Ecto neural progenitor cell (in vitro differentiated cells): ENCODE measurements around the gene MTNR1B.

Experiments used
- DNase-seq: peaks from one replicate; pipeline ENCODE4 v3.0.0-alpha.2; 2018; ENCODE audit warnings: low spot score

The MTNR1B gene

DNA sequence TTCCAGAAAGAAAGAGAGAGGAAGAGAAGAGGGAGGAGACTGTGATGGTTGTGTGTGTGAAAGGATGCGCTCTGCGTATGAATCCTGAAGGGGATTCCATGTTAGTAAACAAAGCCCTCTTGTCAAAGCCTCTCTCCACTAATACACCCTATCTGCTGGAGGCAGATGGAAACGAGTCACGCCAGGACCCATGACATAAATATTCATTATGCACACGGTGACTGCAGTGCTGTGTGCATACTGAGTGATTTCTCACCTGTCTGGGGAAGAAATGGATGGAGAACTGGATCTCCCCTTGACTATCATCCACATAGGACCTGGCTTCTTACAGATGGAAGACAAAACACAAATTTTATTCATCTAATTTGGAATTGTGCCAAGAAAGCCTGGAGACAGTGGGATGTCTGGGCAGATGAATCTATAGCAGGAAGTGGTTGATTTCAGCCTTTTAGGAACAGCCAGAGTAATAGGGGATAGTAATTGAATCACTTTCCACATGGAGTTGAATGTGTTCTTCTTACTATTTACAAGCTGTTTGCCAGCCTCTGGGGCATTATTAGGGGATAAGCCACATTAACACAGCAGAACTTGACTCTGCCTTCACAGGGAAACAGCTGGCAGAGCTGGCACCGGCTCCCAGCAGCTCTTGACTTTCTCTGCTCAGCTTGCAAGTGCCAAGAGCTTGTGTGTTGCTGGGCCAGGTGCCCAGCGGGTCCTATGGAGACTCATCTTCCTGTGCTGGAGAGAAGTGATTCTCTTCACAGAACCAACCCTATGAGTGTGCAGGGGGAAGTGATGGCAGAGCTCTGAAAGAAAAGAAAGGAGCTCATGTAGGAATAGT is 9.0 kb downstream of the MTNR1B start:
- no peak for DNase-seq

DNA sequence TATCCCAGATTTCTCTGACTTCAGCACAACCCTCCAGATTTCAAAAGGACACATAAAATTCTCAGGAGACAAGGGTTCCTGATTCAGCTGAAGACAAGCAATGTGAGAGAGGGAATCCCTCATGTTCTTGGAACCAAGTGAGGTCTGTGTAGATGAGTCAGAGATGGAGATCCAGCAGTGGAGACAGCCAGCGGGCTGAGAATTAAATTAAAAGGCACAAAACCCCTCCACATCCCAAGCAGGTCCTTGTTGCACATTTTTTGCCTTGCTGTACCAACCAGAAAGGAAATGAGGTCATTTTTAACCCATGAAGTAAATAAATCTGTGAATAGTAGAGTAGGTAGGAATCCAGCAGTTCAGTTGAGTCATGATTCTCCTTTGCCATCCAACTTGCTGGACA is 9.7 kb downstream of the MTNR1B start:
- no peak for DNase-seq

DNA sequence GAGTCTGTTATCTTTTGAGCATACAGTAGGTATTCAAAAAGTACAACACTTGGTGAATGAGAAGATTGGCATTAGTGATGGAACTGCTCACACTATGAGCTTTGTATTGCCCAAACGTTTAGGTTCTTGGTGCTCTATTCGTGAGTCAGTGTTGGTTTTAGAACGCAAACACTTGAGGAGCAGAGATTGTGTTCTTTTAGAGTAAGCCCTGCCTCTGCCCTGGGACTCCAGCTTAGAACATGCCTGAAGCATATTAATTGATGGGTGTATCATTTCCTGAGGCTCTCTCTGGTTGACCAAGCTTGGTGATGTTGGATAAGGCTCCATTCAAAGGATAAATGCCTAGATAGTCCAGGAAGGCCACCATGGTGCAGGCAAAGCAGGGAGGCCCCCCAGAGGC is 10.9 kb downstream of the MTNR1B start:
- DNase-seq = no peak

DNA sequence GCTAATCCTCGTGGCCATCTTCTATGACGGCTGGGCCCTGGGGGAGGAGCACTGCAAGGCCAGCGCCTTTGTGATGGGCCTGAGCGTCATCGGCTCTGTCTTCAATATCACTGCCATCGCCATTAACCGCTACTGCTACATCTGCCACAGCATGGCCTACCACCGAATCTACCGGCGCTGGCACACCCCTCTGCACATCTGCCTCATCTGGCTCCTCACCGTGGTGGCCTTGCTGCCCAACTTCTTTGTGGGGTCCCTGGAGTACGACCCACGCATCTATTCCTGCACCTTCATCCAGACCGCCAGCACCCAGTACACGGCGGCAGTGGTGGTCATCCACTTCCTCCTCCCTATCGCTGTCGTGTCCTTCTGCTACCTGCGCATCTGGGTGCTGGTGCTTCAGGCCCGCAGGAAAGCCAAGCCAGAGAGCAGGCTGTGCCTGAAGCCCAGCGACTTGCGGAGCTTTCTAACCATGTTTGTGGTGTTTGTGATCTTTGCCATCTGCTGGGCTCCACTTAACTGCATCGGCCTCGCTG is 12.1 kb downstream of the MTNR1B start:
- DNase-seq = no peak

DNA sequence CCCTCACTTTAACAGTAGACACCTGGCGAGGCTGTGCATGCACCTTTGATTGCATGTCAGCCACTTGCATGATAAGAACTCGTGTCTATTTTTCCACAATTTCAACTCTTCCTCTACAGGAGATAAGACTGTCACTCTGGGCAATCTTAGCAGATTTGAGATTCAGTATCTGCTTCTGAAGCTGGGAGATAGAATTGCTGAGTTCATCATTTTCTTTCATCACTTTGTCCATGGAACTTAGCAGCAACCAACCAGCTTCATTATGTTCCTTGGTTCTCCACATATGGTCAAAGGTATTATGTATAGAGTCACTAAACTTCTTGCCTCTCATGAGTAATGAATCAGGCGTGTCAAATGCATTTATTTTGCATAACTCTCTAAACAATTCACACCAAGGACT is 17.1 kb downstream of the MTNR1B start:
- no peak for DNase-seq

DNA sequence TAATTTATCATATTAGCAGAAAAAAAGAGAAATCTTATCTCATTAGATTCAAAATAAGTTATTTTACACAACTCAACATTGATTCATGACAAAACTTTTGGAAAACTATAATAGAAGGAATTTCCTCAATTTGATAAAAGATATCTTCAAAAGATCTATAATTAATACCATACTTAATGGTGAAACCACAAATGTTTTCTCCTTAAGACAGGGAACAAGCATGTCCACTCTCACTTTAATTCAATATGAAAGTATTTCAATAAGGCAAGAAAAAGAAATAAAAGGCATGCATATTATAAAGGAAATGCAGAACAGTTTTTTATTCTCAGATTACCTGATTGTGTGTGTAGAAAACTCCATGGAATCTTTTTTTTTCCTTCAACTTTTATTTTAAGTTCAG is 23.6 kb downstream of the MTNR1B start:
- DNase-seq = no peak

DNA sequence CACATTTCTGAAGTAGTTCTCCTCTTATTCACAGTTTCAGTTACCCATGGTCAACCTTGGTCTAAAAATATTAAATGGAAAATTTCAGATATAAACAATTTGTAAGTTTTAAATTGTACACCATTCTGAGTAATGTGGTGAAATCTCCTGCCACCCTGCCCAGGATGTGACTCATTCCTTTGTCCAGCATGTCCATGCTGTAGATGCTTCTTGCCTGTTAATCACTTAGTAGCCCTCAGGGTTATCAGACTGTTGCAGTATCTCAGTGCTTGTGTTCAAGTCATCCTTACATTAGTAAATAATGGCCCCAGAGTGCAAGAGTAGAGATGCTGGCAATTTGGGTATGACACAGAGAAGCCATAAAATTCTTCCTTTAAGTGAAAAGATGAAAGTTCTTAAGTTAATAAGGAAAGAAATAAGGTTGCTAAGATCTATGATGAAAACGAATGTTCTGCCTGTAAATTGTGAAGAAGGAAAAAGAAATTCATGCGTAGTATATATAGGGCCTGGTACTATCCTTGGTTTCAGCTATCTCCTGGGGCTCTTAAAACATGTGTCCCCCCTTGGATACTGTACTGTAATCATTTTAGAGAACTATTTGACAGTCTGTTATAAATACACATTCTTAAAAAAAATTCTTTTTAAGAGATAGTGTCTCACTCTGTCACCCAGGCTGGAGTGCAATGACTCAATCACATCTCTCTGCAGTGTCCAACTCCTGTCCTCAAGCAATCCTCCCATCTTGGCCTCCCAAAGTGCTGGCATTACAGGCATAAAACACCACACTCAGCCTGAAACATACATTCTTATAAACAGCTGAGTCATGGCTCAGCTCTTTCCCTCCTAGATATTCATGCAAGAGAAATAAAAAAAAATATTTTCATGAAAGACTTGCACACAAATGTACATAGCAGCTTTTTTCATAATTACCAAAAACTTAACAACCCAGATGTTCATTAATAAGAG is 31.3 kb downstream of the MTNR1B start:
- DNase-seq = no peak

DNA sequence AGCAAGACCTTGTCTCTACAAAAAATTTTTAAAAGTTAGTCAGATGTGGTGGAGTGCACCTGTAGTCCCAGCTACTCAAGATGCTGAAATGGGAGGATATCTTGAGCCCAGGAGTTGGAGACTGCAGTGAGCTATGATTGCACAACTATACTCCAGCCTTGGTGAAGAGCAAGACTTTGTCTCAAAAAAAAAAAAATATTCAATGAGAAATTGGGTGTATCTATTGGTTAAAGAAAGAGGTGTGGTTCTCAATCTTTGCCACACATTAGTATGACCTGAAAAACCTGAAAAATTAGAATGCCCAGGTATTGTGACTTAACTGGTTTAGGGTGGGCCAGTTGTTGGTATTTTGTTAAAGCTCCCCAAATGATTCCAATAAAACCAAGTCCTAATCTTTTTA is 32.4 kb downstream of the MTNR1B start:
- DNase-seq = no peak

DNA sequence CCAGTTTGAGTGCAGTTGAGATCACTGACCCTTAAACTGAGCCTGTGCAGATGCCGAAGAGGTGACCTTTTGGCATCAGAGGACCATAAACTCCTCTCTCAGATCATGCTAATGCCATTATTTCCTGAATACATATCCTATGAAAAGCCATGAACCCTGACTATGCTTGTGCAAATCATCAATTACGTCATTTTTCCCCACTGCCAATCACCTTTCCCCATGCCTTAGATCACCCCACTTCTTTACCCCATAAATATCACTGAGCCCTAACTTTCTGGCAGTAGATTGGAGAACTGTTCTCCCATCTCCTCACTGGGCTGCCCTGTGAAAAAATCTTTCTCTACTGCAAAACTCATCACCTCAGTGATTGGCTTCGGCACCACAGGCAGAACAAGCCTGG is 32.9 kb downstream of the MTNR1B start:
- no peak for DNase-seq

DNA sequence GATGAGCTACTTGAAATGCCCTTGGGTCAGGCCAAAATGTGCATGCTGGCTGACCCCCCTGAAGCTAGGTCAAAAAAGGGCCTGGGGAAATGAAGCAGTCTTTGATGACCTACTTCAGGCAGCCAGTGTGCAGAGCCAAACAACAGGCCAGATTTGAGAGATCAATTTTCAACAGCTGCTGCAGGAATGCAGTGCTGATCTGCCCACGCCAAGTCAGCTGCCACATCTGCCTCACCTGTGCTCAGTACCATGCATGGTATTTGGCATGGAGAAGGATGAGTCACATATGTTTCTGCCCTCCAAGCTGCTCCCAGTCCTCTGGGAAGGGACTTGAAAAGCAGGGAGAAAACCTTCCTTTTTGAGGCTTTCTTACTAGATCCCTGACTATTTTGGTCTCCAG is 35.8 kb downstream of the MTNR1B start:
- DNase-seq = no peak

DNA sequence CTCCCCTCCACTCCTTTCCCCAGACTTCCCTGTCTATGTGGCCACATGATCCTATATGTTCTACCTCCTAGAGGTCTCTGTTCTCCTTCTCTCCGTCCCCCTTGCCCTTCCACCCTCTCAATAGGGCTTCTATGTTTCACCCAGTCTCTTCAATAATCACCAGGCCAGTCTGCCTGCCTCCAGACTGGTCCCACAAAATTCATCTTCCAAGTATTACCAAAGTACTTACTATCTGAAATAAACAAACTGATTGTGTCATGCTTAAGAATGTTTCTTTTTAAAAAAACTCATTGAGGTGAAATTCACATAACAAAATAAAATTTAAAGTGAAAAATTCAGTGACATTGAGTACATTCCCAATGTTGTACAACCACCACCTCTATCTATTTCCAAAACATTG is 44.2 kb downstream of the MTNR1B start:
- no peak for DNase-seq

DNA sequence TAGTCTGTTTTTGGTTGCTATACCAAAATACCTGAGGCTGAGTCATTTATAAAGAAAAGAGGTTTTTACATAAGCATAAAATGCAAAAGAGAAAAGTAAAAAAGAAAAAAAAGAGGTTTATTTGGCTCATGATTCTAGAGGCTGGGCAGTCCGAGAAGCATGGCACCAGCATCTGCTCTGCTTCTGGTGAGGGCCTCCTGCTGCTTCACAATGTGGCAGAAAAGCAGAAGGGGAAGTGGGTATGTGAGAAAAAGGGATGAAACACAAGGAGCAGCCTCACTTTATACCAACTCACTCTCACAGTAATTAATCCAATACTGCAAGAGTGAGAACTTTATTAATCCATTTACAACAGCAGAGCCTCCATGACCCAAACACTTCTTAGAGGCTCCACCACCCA is 47.1 kb downstream of the MTNR1B start:
- no peak for DNase-seq

DNA sequence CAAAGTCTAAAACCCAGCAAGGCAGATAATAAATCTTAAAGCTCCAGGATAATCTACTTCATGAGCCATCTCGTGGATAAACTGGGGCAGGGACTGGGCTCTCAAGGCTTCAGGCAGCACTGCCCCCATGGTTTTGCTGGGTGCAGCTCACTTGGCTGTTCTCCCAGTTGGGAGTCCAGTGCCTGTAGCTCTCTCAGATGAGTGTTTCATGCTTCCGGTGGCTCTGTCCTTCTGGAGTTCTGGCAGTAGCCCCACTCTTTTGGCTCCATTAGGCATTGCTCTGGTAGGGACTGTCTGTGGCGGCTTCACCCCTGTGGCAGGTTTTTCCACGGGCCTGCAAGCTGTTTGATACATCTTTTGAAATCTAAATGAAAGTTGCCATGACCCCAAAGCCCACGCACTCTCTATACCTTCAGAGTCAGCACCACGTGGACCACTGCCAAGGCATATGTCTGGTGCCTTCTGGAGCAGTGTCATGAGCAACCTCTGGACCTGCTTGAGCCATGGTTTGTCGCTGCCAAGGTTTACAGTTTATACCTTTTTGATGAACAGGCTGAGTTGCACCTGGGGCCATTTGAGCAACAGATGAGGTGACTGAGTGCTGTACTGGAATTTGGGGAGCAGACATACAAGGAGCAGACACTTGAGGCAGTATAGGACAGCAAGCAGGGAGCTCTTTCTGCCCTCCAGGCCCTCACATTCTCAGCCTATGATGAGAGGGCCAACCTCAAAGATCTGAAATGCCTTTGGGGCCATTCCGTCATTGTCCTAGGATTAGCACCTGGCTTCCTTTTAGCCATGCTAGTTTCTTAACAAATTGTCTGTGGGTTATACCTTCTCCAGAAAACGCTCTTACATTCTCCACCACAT is 48.6 kb downstream of the MTNR1B start:
- no peak for DNase-seq

DNA sequence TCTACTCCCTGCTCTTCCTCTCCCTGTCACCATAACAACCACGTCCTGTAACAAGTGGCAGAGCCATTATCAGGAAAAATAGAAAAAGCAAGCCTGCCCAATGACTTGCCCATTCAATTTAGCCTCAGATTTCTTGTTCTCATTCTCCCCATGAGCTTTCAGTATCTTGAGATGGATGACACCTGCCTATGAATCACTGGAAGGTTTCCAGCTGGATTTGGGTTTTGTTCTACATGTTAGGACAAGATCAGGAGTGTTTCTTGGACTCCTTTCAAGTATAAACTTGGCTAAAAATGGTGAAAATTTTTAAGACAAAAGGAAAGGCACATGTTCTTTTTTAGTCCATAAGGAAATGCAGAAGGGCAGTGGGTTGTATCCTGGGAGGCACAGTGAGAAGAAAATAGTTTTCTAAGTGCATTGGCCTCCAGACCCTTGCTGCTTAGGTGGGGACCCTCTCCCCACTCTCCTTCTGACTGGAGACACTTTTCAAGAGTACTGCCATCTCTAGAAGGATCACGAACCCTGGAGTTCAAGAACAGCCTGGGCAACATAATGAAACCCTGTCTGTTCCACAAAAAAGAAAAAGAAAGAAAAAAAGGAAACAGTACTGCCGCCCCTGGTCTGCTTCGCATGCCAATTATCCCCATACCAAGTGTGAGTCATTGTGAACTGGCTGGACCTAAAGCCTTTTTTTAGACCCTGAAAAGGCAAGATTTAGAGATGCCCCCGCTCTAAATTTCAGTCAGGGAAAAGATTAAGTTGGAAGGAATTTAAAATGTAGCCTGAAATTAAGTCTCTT is 51.0 kb downstream of the MTNR1B start:
- DNase-seq = no peak

DNA sequence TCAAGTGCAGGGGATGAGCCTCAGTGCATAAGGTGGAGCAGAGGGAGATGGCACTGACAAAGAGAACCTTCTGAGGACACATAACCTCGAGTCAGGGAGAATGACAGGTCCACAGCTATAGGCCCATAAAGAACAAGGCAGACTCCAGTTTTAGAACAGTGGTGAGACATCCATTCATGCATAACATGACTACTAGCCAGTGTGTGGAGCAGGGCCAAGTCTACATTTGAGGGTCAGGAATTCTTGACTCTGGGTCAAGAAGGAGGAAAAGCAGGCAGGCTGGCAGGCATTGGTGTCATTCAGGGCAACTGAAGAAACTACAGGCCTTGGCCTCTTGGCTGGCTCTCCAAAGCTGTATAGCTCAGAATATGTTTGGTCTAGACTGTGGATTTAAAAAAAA is 54.9 kb downstream of the MTNR1B start:
- no peak for DNase-seq

DNA sequence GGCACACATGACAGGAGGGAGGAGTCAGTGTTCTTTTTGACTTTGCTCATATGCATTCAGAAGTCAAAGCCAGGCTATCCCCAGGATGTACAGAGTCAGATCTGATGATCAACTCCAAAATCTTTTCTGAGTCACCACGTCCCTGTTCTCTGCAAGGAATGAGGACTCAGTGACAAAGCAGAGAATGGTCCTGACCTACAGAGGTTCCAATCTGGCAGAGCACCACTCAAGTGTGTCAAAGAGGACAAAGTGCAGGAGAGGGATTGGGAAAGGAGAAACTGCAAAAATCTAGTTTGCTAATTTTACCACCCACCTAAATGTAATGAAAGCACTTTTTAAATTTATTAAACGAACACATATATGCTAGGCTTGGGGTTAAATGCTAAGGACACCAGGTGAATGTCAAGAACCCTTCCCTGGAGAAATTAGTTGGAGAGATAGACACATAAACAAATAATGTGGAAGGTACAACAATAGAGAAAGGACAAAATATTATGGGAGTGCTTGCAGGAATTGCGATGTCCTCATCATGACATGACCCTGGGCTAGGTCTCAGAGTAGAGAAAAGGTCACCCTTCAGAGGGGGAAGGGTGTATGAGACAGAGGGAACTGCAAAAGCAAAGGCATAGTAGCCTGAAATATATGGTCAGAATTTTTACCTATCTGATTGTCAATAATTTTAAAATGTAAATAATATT is 56.3 kb downstream of the MTNR1B start:
- DNase-seq = no peak

DNA sequence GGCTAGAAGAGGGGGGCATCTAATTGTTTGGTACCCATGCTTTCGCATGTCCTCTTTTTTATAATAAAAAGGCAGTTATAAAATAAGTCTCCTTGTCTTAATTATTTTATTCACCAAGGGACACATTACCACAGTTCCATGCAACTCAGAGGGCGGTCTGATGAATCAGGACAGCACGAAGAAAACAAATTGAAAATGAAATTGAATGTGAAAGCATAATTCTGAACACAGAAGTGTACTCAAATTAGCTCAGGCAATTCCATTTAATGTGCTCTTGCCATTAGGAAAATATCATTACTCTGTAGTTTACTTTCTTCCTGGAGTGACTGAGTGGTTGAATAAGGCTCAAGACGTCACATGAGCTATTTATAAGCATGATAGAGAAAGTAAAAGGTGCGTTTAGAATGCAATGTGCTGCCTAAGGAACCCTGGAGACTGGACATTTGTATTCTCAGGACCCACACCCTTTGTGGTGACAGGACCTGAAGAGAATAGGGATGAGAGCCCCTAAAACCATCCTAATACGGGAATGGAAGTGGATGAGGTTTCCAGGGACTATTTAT is 59.6 kb downstream of the MTNR1B start:
- no peak for DNase-seq

DNA sequence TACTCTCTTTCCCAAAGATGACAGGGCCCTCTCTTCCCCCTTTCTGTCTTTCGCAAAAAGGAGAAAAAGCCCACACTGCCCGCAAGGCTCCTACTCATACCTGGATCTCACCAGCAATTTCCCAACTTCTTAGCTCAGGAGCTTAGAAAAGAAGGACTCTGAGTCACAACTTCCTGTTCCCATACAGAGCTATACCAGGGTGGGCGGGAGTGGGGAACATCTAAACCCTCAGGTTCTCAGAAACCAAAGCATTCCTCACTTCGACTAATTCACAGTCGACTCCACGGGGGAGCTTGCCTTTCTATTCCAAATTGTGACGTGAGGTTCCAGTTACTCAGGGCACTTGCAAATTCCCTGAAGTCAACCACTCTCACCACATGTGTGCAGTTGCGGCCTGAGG is 61.9 kb downstream of the MTNR1B start:
- DNase-seq = no peak
